Neutrophil (primary cell): Measurements from ENCODE around the gene MYOM3.
A peak's percentile ranks its signal among the peaks of the same experiment; 100 is the strongest.

Experiments used
- H3K27ac ChIP-seq: fragments of 200-600 bp; sonication (generic); 2 replicates; pipeline ENCODE4 v1.5.1; 2016; ENCODE audit warnings: mild to moderate bottlenecking, moderate library complexity
- H3K27me3 ChIP-seq: fragments of 200-600 bp; sonication (generic); 2 replicates; pipeline ENCODE4 v1.6.0; 2016; ENCODE audit warnings: mild to moderate bottlenecking
- H3K36me3 ChIP-seq: fragments of 200-600 bp; sonication (generic); 2 replicates; pipeline ENCODE4 v1.5.1; 2017
- H3K4me1 ChIP-seq, 2 experiments: fragments of 200-600 bp in 1 of 2; sonication (generic) in 1 of 2; 1 replicate in 1 of 2; 2 replicates in 1 of 2; pipeline versions ENCODE4 v1.5.1 to v1.6.1; 2013 to 2016; ENCODE audit warnings: low read depth in 1 of 2, low read length in 1 of 2, mild to moderate bottlenecking in 1 of 2, moderate library complexity in 1 of 2; ENCODE audit not compliant: control insufficient read depth in 1 of 2, insufficient read depth in 1 of 2
- H3K4me3 ChIP-seq, 2 experiments: fragments of 200-600 bp in 1 of 2; sonication (generic) in 1 of 2; 1 replicate in 1 of 2; 2 replicates in 1 of 2; pipeline ENCODE4 v1.5.1; 2013 to 2016; ENCODE audit warnings: low read depth in 1 of 2, low read length in 1 of 2, mild to moderate bottlenecking in 1 of 2, moderate library complexity in 1 of 2
- H3K9me3 ChIP-seq: fragments of 200-600 bp; sonication (generic); 2 replicates; pipeline ENCODE4 v1.5.1; 2016
- TF ChIP-seq, protein P1 (sequence below): fragments of 200-600 bp; sonication (generic); IDR thresholded peaks from 2 replicates; pipeline ENCODE4 v1.5.1; 2016; ENCODE audit warnings: antibody characterized with exemption

The MYOM3 gene

DNA sequence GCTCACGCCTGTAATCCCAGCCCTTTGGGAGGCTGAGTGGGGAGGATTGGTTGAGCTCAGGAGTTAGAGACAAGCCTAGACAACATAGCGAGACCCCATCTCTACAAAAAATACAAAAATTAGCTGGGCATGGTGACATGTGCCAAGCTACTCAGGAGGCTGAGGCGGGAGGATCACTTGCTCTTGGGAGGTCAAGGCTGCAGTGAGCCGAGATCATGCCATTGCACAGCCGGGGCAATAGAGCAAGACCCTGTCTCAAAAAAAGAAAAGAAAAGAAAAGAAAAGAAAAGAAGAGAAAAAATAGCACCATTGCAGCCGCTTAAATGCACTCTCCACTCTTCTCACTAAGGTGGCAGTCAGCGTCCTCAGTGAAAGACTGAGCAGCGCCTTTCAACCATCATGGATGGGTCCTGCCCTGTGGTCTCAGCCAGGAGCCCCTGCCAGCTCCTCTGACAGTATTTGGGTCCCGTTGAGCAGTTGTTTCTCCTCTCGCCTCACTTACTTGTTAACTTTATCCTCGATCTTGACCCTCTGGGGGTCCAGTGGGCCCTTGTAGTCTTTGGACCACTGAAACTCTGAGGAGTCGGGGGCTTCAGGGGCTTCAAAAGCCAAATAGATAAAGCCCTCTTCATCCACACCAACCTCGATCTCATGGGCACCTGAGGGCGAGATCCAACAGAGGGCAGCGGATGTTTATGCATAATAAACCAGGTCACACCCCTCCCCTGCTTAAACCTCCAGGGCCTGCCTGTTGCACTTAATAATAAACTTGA lies 36.9 kb downstream of the MYOM3 start:
- H3K4me3 ChIP-seq, result no peak overlapping the region
- no peaks in the 10 kb centered on the region for H3K4me1 ChIP-seq
- no peaks in the 10 kb centered on the region for H3K36me3 ChIP-seq
- H3K27ac ChIP-seq, result no peak overlapping the region
- no peaks in the 10 kb centered on the region for H3K9me3 ChIP-seq
- H3K27me3 ChIP-seq, result no peaks in the 10 kb centered on the region
- TF ChIP-seq, protein P1, sequence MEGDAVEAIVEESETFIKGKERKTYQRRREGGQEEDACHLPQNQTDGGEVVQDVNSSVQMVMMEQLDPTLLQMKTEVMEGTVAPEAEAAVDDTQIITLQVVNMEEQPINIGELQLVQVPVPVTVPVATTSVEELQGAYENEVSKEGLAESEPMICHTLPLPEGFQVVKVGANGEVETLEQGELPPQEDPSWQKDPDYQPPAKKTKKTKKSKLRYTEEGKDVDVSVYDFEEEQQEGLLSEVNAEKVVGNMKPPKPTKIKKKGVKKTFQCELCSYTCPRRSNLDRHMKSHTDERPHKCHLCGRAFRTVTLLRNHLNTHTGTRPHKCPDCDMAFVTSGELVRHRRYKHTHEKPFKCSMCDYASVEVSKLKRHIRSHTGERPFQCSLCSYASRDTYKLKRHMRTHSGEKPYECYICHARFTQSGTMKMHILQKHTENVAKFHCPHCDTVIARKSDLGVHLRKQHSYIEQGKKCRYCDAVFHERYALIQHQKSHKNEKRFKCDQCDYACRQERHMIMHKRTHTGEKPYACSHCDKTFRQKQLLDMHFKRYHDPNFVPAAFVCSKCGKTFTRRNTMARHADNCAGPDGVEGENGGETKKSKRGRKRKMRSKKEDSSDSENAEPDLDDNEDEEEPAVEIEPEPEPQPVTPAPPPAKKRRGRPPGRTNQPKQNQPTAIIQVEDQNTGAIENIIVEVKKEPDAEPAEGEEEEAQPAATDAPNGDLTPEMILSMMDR, result no peak

- H3K36me3 ChIP-seq, result no peaks in the 10 kb centered on the region
- TF ChIP-seq, protein P1, result no peak
- H3K9me3 ChIP-seq, result no peaks in the 10 kb centered on the region
- H3K4me3 ChIP-seq, result no peak overlapping the region
- no peaks in the 10 kb centered on the region for H3K27me3 ChIP-seq
- H3K27ac ChIP-seq, result no peak overlapping the region
- peaks cover 0 to 2% of the 10 kb centered on the region in 2 experiments for H3K4me1 ChIP-seq
Observed at GRCh38 chr1:24074196-24074595, 37.7 kb downstream of the MYOM3 start.

GRCh38 chr1:24071941-24072340 lies 40.0 kb downstream of the MYOM3 start:
- TF ChIP-seq, protein P1, result no peak

DNA sequence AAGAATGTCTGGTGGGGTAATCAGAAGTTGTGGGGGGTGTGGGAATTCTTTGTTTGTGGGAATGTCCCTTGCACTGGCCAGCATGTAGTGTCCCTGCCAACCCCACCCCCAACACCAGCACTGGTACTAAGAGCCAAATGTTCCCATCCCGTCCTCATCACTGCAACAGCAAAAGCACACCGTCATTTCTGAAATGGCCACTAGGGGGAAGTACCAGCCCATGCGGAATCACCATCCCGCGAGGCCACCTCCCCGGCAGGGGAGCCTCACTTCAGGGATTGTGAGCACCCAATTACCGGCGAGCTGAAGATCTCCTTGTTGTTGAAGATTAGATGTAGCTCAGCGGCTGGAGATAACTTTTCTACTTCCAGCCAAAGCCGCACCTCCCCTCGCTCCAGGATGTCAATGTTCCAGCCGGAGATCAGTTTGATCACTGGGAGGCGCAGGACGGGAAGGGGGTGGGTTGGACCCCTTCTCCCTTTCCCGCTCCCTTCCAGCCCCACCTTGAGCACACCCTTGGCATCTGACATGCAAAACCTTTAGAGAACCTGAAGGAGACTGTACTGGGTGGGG lies 41.0 kb downstream of the MYOM3 start:
- H3K36me3 ChIP-seq, result no peaks in the 10 kb centered on the region
- H3K27me3 ChIP-seq, result peaks cover 8% of the 10 kb centered on the region
- no peak overlapping the region for H3K4me3 ChIP-seq
- H3K9me3 ChIP-seq, result no peaks in the 10 kb centered on the region
- H3K4me1 ChIP-seq, result peaks cover 0 to 4% of the 10 kb centered on the region in 2 experiments
- TF ChIP-seq, protein P1, result peak; percentile 45
- H3K27ac ChIP-seq, result no peak overlapping the region

More at GRCh38 chr1:24071941-24072340, 40.0 kb downstream of the MYOM3 start:
- H3K4me3 ChIP-seq, result no peak overlapping the region
- no peak overlapping the region for H3K27ac ChIP-seq
- H3K9me3 ChIP-seq, result no peaks in the 10 kb centered on the region
- peaks cover 8% of the 10 kb centered on the region for H3K27me3 ChIP-seq
- H3K36me3 ChIP-seq, result no peaks in the 10 kb centered on the region
- H3K4me1 ChIP-seq, result peaks cover 0 to 4% of the 10 kb centered on the region in 2 experiments

DNA sequence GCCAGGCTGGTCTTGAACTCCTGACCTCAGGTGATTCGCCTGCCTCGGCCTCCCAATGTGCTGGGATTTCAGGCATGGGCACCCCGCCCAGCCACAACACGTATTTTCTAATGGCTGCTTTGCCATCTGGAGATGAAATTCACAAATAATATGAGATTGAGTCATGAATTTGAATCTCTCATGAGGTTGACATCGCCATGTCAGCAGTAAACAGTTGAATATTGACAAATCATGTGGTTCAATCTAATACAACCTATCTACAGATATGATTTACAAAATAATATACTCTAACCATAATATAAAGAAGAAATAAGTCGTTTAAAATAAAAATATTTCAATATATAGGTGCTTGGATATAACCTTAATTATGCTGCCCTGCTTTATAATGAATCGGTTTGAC lies 42.1 kb downstream of the MYOM3 start:
- Histone ChIP-seq H3K4me1 (peaks cover 0 to 4% of the 10 kb centered on the region in 2 experiments), H3K36me3 (no peaks in the 10 kb centered on the region), H3K9me3 (no peaks in the 10 kb centered on the region), H3K27ac (no peak overlapping the region), H3K27me3 (peaks cover 15% of the 10 kb centered on the region), H3K4me3 (no peak overlapping the region)
- TF ChIP-seq, protein P1, result no peak
